Lung (tissue), 12 donors: ENCODE measurements around the gene NTF3. TPM values are rescaled to one million over a fixed set of nuclear protein-coding genes. Genes with fewer than 3 reads are reported as not detected.

Source experiments
- ATAC-seq: fragments of 200-7000 bp; cut with Tn5 transposase; one replicate; pipeline ENCODE4 v1.9.1; 2020; ENCODE audit warnings: moderate number of reproducible peaks; ENCODE audit not compliant: insufficient read depth, low FRiP score
- DNase-seq, 3 donors: peaks; one replicate each; pipeline ENCODE4 v3.0.0-alpha.2; 2013 to 2017
- H3K27ac ChIP-seq, 2 donors: one replicate each; pipeline ENCODE4 v1.5.1; 2013; ENCODE audit warnings: mild to moderate bottlenecking in 2 of 2, moderate library complexity in 2 of 2, control low read depth in 1 of 2, inconsistent platforms in 1 of 2, low read depth in 1 of 2, low read length in 1 of 2
- H3K27me3 ChIP-seq, 3 donors: one replicate each; pipeline ENCODE4 v1.5.1; 2013; ENCODE audit warnings: low read length in 2 of 3; ENCODE audit not compliant: control insufficient read depth in 3 of 3, insufficient read depth in 3 of 3
- H3K36me3 ChIP-seq, 4 donors: one replicate each; pipeline ENCODE4 v1.5.1; 2013; ENCODE audit warnings: low read length in 4 of 4, mild to moderate bottlenecking in 1 of 4, moderate library complexity in 1 of 4; ENCODE audit not compliant: control insufficient read depth in 4 of 4, insufficient read depth in 4 of 4
- H3K4me1 ChIP-seq, 5 donors: one replicate each; pipeline ENCODE4 v1.5.1; 2013; ENCODE audit warnings: low read length in 5 of 5, mild to moderate bottlenecking in 2 of 5, moderate library complexity in 1 of 5; ENCODE audit not compliant: control insufficient read depth in 5 of 5, insufficient read depth in 5 of 5
- H3K4me3 ChIP-seq: one replicate; pipeline ENCODE4 v1.5.1; 2013; ENCODE audit warnings: mild to moderate bottlenecking, control low read depth, moderate library complexity
- H3K9ac ChIP-seq, 2 donors: one replicate each; pipeline ENCODE4 v1.5.1; 2013; ENCODE audit warnings: low read length in 2 of 2, control low read depth in 1 of 2; ENCODE audit not compliant: insufficient read depth in 1 of 2
- H3K9me3 ChIP-seq, 4 donors: one replicate each; pipeline ENCODE4 v1.5.1; 2013; ENCODE audit warnings: low read length in 3 of 4, mild to moderate bottlenecking in 1 of 4, moderate library complexity in 1 of 4; ENCODE audit not compliant: control insufficient read depth in 4 of 4, insufficient read depth in 3 of 4
- WGBS, 2 donors: extraction: QIAGEN DNeasy Blood & Tissue Kit; methylation state at CpG; one replicate each; pipeline ENCODE4 v1.1.7; 2013; 5-methylcytosine and 5-hydroxymethylcytosine counted together
- polyA plus RNA-seq, 2 donors: library from polyadenylated mRNA; stranded (reverse); fragments of 200-250 nt; gene quantifications; one replicate each; pipeline ENCODE4 v1.2.1, GENCODE V29; 2013
- total RNA-seq, 2 donors: library from RNA; depleted of rRNA in 1 of 2; stranded (reverse); fragments of >200 nt in 1 of 2; gene quantifications; one replicate each; pipeline ENCODE4 v1.2.1, GENCODE V29; 2014 to 2021
- TF ChIP-seq, protein P1 (sequence below): IDR thresholded peaks from 2 replicates; pipeline ENCODE4 v1.5.1; 2012; ENCODE audit warnings: mild to moderate bottlenecking; ENCODE audit errors: control extremely low read depth, extremely low read depth
- donor health status: control.
- donor health status: control.
- donor health status: Bipolar disorder and iron deficiency.
- donor health status: healthy.
- donor health status: DM: yes; HTN: yes; CAD: no.

The NTF3 gene
- total and polyA plus RNA-seq, 4 donors: 0.84 to 2.7 (median 1.0) TPM

DNA sequence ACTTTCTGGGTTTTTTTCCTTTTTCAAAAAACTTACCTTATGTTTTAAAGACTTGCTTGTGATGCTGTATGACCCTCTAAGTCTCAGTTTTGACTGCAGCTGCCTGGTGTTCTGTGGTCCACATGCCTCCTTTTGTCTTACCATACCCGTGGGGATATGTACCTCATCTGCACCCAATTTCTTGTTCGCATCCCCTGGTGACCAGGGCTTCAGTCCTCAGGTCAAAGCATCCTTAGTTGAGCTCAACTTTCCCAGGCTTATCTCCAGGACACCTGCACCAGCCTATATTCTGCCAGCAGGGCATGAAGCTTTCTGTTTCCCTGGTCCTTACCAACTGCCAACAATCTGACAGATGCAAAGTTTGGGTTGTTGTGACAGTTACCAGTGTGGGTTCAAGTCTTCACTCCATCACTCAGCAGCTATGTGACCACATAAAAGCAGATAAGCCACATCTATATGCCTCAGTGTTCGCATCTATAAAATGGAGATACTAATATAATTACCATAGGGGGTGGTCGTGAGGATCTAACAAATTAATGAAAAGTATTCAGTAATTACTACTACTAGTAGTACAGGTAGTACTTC lies 94.0 kb downstream of the NTF3 start:
- Histone ChIP-seq H3K27ac (no peak overlapping the region), H3K9ac (no peak overlapping the region), H3K36me3 (no peaks in the 10 kb centered on the region), H3K4me1 (no peaks in the 10 kb centered on the region), H3K9me3 (peaks cover 0 to 3% (median 0%) of the 10 kb centered on the region in 4 donors), H3K27me3 (no peaks in the 10 kb centered on the region), H3K4me3 (no peak overlapping the region)
- TF ChIP-seq, protein P1, sequence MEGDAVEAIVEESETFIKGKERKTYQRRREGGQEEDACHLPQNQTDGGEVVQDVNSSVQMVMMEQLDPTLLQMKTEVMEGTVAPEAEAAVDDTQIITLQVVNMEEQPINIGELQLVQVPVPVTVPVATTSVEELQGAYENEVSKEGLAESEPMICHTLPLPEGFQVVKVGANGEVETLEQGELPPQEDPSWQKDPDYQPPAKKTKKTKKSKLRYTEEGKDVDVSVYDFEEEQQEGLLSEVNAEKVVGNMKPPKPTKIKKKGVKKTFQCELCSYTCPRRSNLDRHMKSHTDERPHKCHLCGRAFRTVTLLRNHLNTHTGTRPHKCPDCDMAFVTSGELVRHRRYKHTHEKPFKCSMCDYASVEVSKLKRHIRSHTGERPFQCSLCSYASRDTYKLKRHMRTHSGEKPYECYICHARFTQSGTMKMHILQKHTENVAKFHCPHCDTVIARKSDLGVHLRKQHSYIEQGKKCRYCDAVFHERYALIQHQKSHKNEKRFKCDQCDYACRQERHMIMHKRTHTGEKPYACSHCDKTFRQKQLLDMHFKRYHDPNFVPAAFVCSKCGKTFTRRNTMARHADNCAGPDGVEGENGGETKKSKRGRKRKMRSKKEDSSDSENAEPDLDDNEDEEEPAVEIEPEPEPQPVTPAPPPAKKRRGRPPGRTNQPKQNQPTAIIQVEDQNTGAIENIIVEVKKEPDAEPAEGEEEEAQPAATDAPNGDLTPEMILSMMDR: no peak
- ATAC-seq (no peak), DNase-seq (no peak)
- 88 to 91% methylated on average over 4 of the region's 4 CpGs for WGBS, 2 donors

DNA sequence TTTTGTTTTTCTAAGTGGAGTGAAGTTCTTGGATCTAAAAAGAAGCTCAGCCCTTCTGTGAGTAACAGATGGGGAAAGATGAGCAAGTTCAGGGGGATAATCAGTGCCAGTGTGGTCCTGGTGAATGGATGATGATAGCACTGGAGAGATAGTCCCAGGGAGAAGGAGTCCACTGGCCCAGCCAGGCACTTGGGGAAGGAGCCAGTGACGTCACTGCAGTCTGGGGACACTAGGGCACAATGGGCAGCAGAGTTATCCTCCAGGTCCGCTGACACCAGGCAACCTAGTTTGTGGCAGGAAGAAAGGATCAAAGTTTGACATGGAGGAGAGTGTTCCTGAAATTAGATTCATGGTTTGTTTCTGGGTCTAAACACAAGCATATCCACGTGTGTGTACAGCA lies 101.5 kb downstream of the NTF3 start:
- Histone ChIP-seq H3K9me3 (peaks cover 0 to 8% (median 0%) of the 10 kb centered on the region in 4 donors), H3K4me3 (no peak overlapping the region), H3K4me1 (peaks cover 0 to 1% (median 0%) of the 10 kb centered on the region in 5 donors), H3K27me3 (no peaks in the 10 kb centered on the region), H3K36me3 (no peaks in the 10 kb centered on the region), H3K27ac (no peak overlapping the region), H3K9ac (no peak overlapping the region)
- TF ChIP-seq, protein P1: no peak
- DNase-seq (no peak), ATAC-seq (no peak)
- 82 to 97% methylated on average over 3 of the region's 3 CpGs for WGBS, 2 donors

GRCh38 chr12:5534426-5535199 lies 102.7 kb downstream of the NTF3 start:
- H3K4me1 ChIP-seq: peaks cover 0 to 1% (median 0%) of the 10 kb centered on the region in 5 donors
- 88 to 93% methylated on average over 10 of the region's 10 CpGs for WGBS, 2 donors
- no peak for ATAC-seq

More at GRCh38 chr12:5534426-5535199, 102.7 kb downstream of the NTF3 start:
- TF ChIP-seq, protein P1: no peak
- Histone ChIP-seq H3K4me3 (no peak overlapping the region), H3K36me3 (no peaks in the 10 kb centered on the region), H3K27me3 (no peaks in the 10 kb centered on the region), H3K9me3 (peaks cover 0 to 8% (median 0%) of the 10 kb centered on the region in 4 donors), H3K27ac (no peak overlapping the region), H3K9ac (no peak overlapping the region)
- DNase-seq: no peak
